Hepatocyte (in vitro differentiated cells): ENCODE results near the gene GPRIN3.

Experiments used
- CTCF ChIP-seq: fragments of 200-600 bp; sonication (generic); IDR thresholded peaks from 2 replicates; pipeline ENCODE4 v1.5.1; 2016; ENCODE audit warnings: antibody characterized with exemption, mild to moderate bottlenecking; ENCODE audit not compliant: poor library complexity
- EZH2 ChIP-seq: fragments of 200-600 bp; sonication (generic); IDR thresholded peaks from 2 replicates; pipeline ENCODE4 v1.6.1; 2016; ENCODE audit warnings: antibody characterized with exemption, mild to moderate bottlenecking, borderline replicate concordance
- EZH2phosphoT487 ChIP-seq: fragments of 200-600 bp; sonication (generic); IDR thresholded peaks from one replicate; pipeline ENCODE4 v1.6.1; 2018; ENCODE audit warnings: antibody characterized with exemption, mild to moderate bottlenecking, low read depth, moderate library complexity; ENCODE audit not compliant: unreplicated experiment, severe bottlenecking

GRCh38 chr4:89331197-89331596 lies 23.6 kb upstream of the GPRIN3 start:
- TF ChIP-seq EZH2: no peak
- TF ChIP-seq CTCF: no peak
- TF ChIP-seq EZH2phosphoT487: no peak
